ENCODE data around the gene PYY. TPM values are rescaled to one million over a fixed set of nuclear protein-coding genes. Genes with fewer than 3 reads are reported as not detected.

The PYY gene
- total and polyA plus RNA-seq, 7 donors, result not detected

GRCh38 chr17:43905400-43905984 is 48.2 kb downstream of the PYY start:
- intact Hi-C loops (cut with DNase I), result no loop called here
- Histone ChIP-seq H3K27me3 (ENCODE audit: insufficient read depth in 3 of 3, low read length in 2 of 3) (peaks cover 0 to 55% (median 5%) of the 10 kb centered on the region in 3 donors), H3K9me3 (no peaks in the 10 kb centered on the region), H3K4me3 (peak overlapping the region; percentile 68), H3K36me3 (ENCODE audit: insufficient read depth in 1 of 2, low read depth in 1 of 2) (no peaks in the 10 kb centered on the region), H3K27ac (no peak overlapping the region), H3K4me1 (peaks cover 19% of the 10 kb centered on the region)
- TF ChIP-seq CTCF (IDR thresholded peaks at IDR 0.05), result no peak
- DNase-seq (no peak), ATAC-seq (no peak)
- 38 to 49% (median 40%) methylated on average over 3 of the region's 3 CpGs for WGBS, 3 donors

Other genes with a start within 250 kb of the PYY start
- gene SOST, start 195.1 kb downstream of the PYY start, total RNA-seq, result not detected
- not detected for gene SOST, start 195.1 kb downstream of the PYY start, polyA plus RNA-seq
- 100 to 1,000 TPM; 191 to 253 (median 209) TPM for gene DUSP3, start 175.0 kb downstream of the PYY start, total RNA-seq
- 100 to 1,000 TPM in 2 of 3 donors, 10 to 100 TPM in 1; 90.1 to 250 (median 170) TPM for gene DUSP3, start 175.0 kb downstream of the PYY start, polyA plus RNA-seq
- gene CFAP97D1, start 173.5 kb downstream of the PYY start, total RNA-seq, result not detected
- gene CFAP97D1, start 173.5 kb downstream of the PYY start, polyA plus RNA-seq, result under 1 TPM in 2 of 3 donors, not detected in 1; 0.01 to 0.17 TPM
- gene MPP3, start 120.8 kb downstream of the PYY start, total RNA-seq, result 1 to 10 TPM; 1.4 to 2.0 (median 1.5) TPM
- gene MPP3, start 120.8 kb downstream of the PYY start, polyA plus RNA-seq, result 1 to 10 TPM; 1.0 to 1.6 (median 1.4) TPM
- 10 to 100 TPM in 2 of 4 donors, 1 to 10 TPM in 2; 6.9 to 11.5 (median 10.2) TPM for gene CD300LG, start 106.8 kb downstream of the PYY start, total RNA-seq
- gene CD300LG, start 106.8 kb downstream of the PYY start, polyA plus RNA-seq, result 10 to 100 TPM in 2 of 3 donors, 1 to 10 TPM in 1; 5.4 to 21.7 (median 14.7) TPM
- 1 to 10 TPM in 1 of 4 donors, under 1 TPM in 3; 0.42 to 1.6 (median 0.62) TPM for gene MPP2, start 46.4 kb downstream of the PYY start, total RNA-seq
- gene MPP2, start 46.4 kb downstream of the PYY start, polyA plus RNA-seq, result under 1 TPM; 0.19 to 0.38 (median 0.21) TPM
- gene PPY, start 11.5 kb downstream of the PYY start, total RNA-seq, result not detected
- not detected for gene PPY, start 11.5 kb downstream of the PYY start, polyA plus RNA-seq
- under 1 TPM in 2 of 4 donors, not detected in 2; 0.20 to 0.28 TPM for gene NAGS, start 50.7 kb upstream of the PYY start, total RNA-seq
- gene NAGS, start 50.7 kb upstream of the PYY start, polyA plus RNA-seq, result 10 to 100 TPM in 1 of 3 donors, under 1 TPM in 2; 0.10 to 13.5 (median 0.11) TPM
- gene TMEM101, start 61.0 kb upstream of the PYY start, total RNA-seq, result 10 to 100 TPM; 13.2 to 25.4 (median 18.3) TPM
- gene TMEM101, start 61.0 kb upstream of the PYY start, polyA plus RNA-seq, result 10 to 100 TPM; 22.2 to 52.6 (median 42.4) TPM
- gene LSM12, start 112.7 kb upstream of the PYY start, total RNA-seq, result 10 to 100 TPM; 39.6 to 65.9 (median 52.9) TPM
- 10 to 100 TPM; 42.7 to 52.9 (median 47.9) TPM for gene LSM12, start 112.7 kb upstream of the PYY start, polyA plus RNA-seq
- 10 to 100 TPM; 27.7 to 43.3 (median 37.6) TPM for gene G6PC3, start 116.8 kb upstream of the PYY start, total RNA-seq
- 10 to 100 TPM; 43.9 to 72.9 (median 61.0) TPM for gene G6PC3, start 116.8 kb upstream of the PYY start, polyA plus RNA-seq
- gene HDAC5, start 169.7 kb upstream of the PYY start, total RNA-seq, result 10 to 100 TPM; 24.4 to 75.6 (median 61.2) TPM
- 10 to 100 TPM in 2 of 3 donors, 1 to 10 TPM in 1; 8.8 to 35.8 (median 30.2) TPM for gene HDAC5, start 169.7 kb upstream of the PYY start, polyA plus RNA-seq
- gene HROB, start 188.0 kb upstream of the PYY start, total RNA-seq, result 1 to 10 TPM in 1 of 4 donors, under 1 TPM in 3; 0.25 to 1.1 (median 0.39) TPM
- under 1 TPM; 0.53 to 0.77 (median 0.65) TPM for gene HROB, start 188.0 kb upstream of the PYY start, polyA plus RNA-seq
- gene ASB16, start 216.8 kb upstream of the PYY start, total RNA-seq, result 10 to 100 TPM; 17.0 to 43.4 (median 26.1) TPM
- gene ASB16, start 216.8 kb upstream of the PYY start, polyA plus RNA-seq, result 10 to 100 TPM in 1 of 3 donors, 1 to 10 TPM in 2; 1.1 to 16.5 (median 9.9) TPM
- gene TMUB2, start 233.0 kb upstream of the PYY start, total RNA-seq, result 10 to 100 TPM; 14.1 to 20.9 (median 20.3) TPM
- 10 to 100 TPM; 22.8 to 44.4 (median 34.7) TPM for gene TMUB2, start 233.0 kb upstream of the PYY start, polyA plus RNA-seq
- 10 to 100 TPM; 25.6 to 42.6 (median 38.8) TPM for gene ATXN7L3, start 245.9 kb upstream of the PYY start, total RNA-seq
- 10 to 100 TPM; 20.4 to 35.1 (median 21.8) TPM for gene ATXN7L3, start 245.9 kb upstream of the PYY start, polyA plus RNA-seq

All from psoas muscle (tissue), 8 donors.